Endothelial cell of umbilical vein (primary cell): ENCODE results near the gene NKD2. TPM values are rescaled to one million over a fixed set of nuclear protein-coding genes. Genes with fewer than 3 reads are reported as not detected.

ENCODE experiments used
- BruUV-seq: library from RNA; stranded (reverse); fragments of 400-500 nt; replicated peaks from 2 replicates; lab custom pipeline; 2021; lab: Mats Ljungman, UMichigan
- CTCF ChIA-PET: fragments of 300-600, 350-600 bp; sonication (Branson Sonifier 250); formaldehyde crosslinking; loops from one replicate; lab custom pipeline; 2021; ENCODE audit warnings: antibody characterized with exemption, inconsistent platforms; lab: Charles Lee
- POLR2A ChIA-PET: fragments of 300-600, 350-600 bp; sonication (Branson Sonifier 250); formaldehyde crosslinking; loops from one replicate; lab custom pipeline; 2021; ENCODE audit warnings: antibody characterized with exemption, inconsistent platforms; lab: Charles Lee
- DNase-seq: peaks from one replicate; pipeline ENCODE4 v3.0.0-alpha.2; 2011; ENCODE audit warnings: low read depth, low spot score
- FAIRE-seq: peaks from 2 replicates; lab custom pipeline; 2011; peaks lifted over from hg19 to GRCh38; lab: Jason Lieb, UNC
- H2AFZ ChIP-seq: 2 replicates; pipeline ENCODE4 v1.6.0; 2012; ENCODE audit warnings: low read depth, low read length, control low read depth, inconsistent platforms
- H3K27ac ChIP-seq: 2 replicates; pipeline ENCODE4 v1.5.1; 2011; ENCODE audit warnings: low read depth, mild to moderate bottlenecking, control low read depth, low read length, moderate library complexity; ENCODE audit not compliant: insufficient read depth
- H3K27me3 ChIP-seq, 2 experiments: 2 replicates each; pipeline versions ENCODE4 v1.6.0 to v1.6.1; 2011; ENCODE audit warnings: low read length in 2 of 2, mixed read lengths in 1 of 2; ENCODE audit not compliant: control insufficient read depth in 2 of 2, insufficient read depth in 2 of 2
- H3K36me3 ChIP-seq, 2 experiments: 2 replicates in 1 of 2; 3 replicates in 1 of 2; pipeline ENCODE4 v1.5.1; 2011; ENCODE audit warnings: low read length in 2 of 2, mild to moderate bottlenecking in 1 of 2, moderate library complexity in 1 of 2; ENCODE audit not compliant: control insufficient read depth in 2 of 2, insufficient read depth in 2 of 2; ENCODE audit errors: extremely low read depth in 1 of 2
- H3K4me1 ChIP-seq: 3 replicates; pipeline ENCODE4 v1.5.1; 2011; ENCODE audit warnings: mild to moderate bottlenecking, low read length; ENCODE audit not compliant: control insufficient read depth, insufficient read depth; ENCODE audit errors: extremely low read depth
- H3K4me2 ChIP-seq: 2 replicates; pipeline ENCODE4 v1.6.1; 2011; ENCODE audit warnings: low read length, control low read depth, mixed read lengths; ENCODE audit not compliant: insufficient read depth
- H3K4me3 ChIP-seq, 3 experiments: fragments of 200-600 bp in 1 of 3; sonication (generic), shearing (Covaris generic) in 1 of 3; replicated peaks in 1 of 3; 2 replicates each; pipeline ENCODE4 v1.5.1; 2011 to 2016; ENCODE audit warnings: control low read depth in 3 of 3, low read length in 3 of 3, mild to moderate bottlenecking in 2 of 3, inconsistent platforms in 1 of 3, low read depth in 1 of 3, moderate library complexity in 1 of 3; ENCODE audit not compliant: insufficient read depth in 1 of 3
- H3K79me2 ChIP-seq: 2 replicates; pipeline ENCODE4 v1.6.0; 2012; ENCODE audit warnings: low read length, inconsistent platforms; ENCODE audit not compliant: control insufficient read depth, insufficient read depth
- H3K9ac ChIP-seq: replicated peaks from 2 replicates; pipeline ENCODE3; 2011; ENCODE audit warnings: low read length, control low read depth; ENCODE audit not compliant: insufficient read depth; ENCODE audit errors: extremely low read depth
- H3K9me1 ChIP-seq: replicated peaks from 3 replicates; pipeline ENCODE4 v1.6.0; 2011; ENCODE audit warnings: mild to moderate bottlenecking, low read length; ENCODE audit not compliant: control insufficient read depth, insufficient read depth; ENCODE audit errors: extremely low read depth
- H3K9me3 ChIP-seq: replicated peaks from 2 replicates; pipeline ENCODE4 v1.5.1; 2012; ENCODE audit warnings: low read length, inconsistent platforms; ENCODE audit not compliant: control insufficient read depth, insufficient read depth
- H4K20me1 ChIP-seq: replicated peaks from 2 replicates; pipeline ENCODE3; 2011; ENCODE audit warnings: mild to moderate bottlenecking, low read length; ENCODE audit not compliant: control insufficient read depth, insufficient read depth; ENCODE audit errors: extremely low read depth
- CTCF ChIP-seq, 2 donors: IDR thresholded peaks; 1 replicate in 1 of 2; 2 replicates in 1 of 2; pipeline ENCODE4 v1.5.1; 2011; ENCODE audit warnings: low read length in 2 of 2, mild to moderate bottlenecking in 2 of 2, moderate library complexity in 2 of 2, control low read depth in 1 of 2, inconsistent platforms in 1 of 2, low read depth in 1 of 2; ENCODE audit not compliant: insufficient read depth in 1 of 2; ENCODE audit errors: extremely low read depth in 1 of 2
- EZH2 ChIP-seq: IDR thresholded peaks from 2 replicates; pipeline ENCODE4 v1.6.1; 2012; ENCODE audit warnings: borderline replicate concordance, low read depth, mild to moderate bottlenecking, moderate library complexity, low read length, inconsistent platforms; ENCODE audit not compliant: severe bottlenecking
- FOS ChIP-seq: IDR thresholded peaks from 2 replicates; pipeline ENCODE4 v1.6.1; 2011; ENCODE audit warnings: mild to moderate bottlenecking, low read length, moderate library complexity, borderline replicate concordance; ENCODE audit not compliant: insufficient read depth
- GATA2 ChIP-seq: IDR thresholded peaks from 2 replicates; pipeline ENCODE4 v1.7.0; 2011; ENCODE audit warnings: low read depth, mild to moderate bottlenecking, moderate library complexity, mixed read lengths, low read length; ENCODE audit not compliant: insufficient read length, insufficient read depth
- JUN ChIP-seq: IDR thresholded peaks from 2 replicates; pipeline ENCODE4 v1.6.1; 2011; ENCODE audit warnings: borderline replicate concordance, low read depth; ENCODE audit not compliant: insufficient read length, insufficient read depth
- MYC ChIP-seq: IDR thresholded peaks from one replicate; pipeline ENCODE4 v1.6.1; 2011; ENCODE audit warnings: mild to moderate bottlenecking, low read depth, low read length
- POLR2A ChIP-seq: IDR thresholded peaks from 2 replicates; pipeline ENCODE4 v1.6.1; 2012; ENCODE audit warnings: low read depth, mild to moderate bottlenecking, control low read depth, low read length
- POLR2AphosphoS5 ChIP-seq: IDR thresholded peaks from 2 replicates; pipeline ENCODE4 v1.6.1; 2012; ENCODE audit warnings: low read depth, mild to moderate bottlenecking, control low read depth, low read length, moderate library complexity; ENCODE audit not compliant: insufficient read depth
- dilution Hi-C: fragments of 300-500 bp; cut with MboI; formaldehyde crosslinking; loops from one replicate; pipeline ENCODE4 v1.15.0; 2019; ENCODE audit warnings: low sequenced_read_pairs; ENCODE audit not compliant: extremely low pct_ligation_motif_present
- intact Hi-C: fragments of 100-400 bp; cut with micrococcal nuclease; formaldehyde crosslinking; loops from one replicate; pipeline ENCODE4 v1.10.0; 2022
- polyA plus RNA-seq, 4 experiments: library from polyadenylated mRNA; depleted of rRNA in 3 of 4; stranded (reverse) in 3 of 4; unstranded in 1 of 4; fragments of >200 nt; gene quantifications; 2 replicates each; pipeline versions ENCODE4 v1.2.1 to v1.2.3, GENCODE V29; 2011 to 2012; ENCODE audit warnings: missing spikeins in 1 of 4
- total RNA-seq: library from RNA; stranded (reverse); gene quantifications from 2 replicates; pipeline ENCODE4 v1.2.3, GENCODE V29; 2021
- TF ChIP-seq, protein P1 (sequence below): IDR thresholded peaks from 2 replicates; pipeline ENCODE4 v1.6.1; 2011; ENCODE audit not compliant: insufficient read depth, insufficient read length

The NKD2 gene
- total and polyA plus RNA-seq, 2 donors (not counting 3 experiments of a cell fraction or from before 2014, with no cell fraction given): 0.08 TPM; not detected in 1

DNA sequence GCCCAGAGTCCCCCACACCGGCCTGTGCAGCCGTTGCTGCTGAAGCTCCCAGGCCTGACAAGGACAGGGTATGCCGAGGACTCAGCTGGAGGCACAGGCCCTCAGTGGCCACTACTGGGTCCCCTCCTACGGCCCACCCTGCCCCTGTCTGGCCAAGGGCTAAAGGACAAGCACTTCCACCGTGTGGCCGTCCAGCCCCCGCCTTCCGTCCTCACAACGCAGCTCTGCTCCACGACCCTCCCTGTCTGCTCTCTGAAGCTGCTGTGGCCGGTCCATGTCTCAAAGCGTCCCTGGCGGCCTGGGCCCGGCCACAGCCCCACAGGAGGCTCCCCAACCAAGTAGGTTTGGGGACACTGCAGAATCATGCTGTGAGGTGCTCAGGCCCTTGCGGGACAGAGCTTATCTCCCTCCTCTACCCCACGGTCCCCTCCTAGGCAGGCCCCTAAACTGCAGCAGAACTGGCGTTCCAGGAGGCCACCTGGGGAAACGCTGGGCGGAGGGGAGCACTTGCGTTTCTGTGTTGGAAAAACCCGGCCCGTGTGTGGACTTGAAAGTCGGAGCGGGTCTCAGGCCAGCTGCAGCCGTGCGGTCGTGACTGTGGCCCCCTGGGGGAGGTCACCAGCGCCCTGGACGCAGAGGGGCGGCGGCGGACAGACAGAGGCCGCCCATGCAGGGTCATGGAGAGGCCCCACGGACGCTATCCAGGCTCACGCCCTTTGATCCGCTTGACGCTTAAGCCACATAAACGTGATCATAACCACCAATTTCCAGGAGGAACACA lies 45.6 kb downstream of the NKD2 start:
- BruUV-seq: no TSS peak
- POLR2A ChIA-PET: no interaction called here
- Histone ChIP-seq H3K4me2 (no peak overlapping the region), H3K9me3 (no peaks in the 10 kb centered on the region), H3K4me1 (no peaks in the 10 kb centered on the region), H3K36me3 (peaks cover 2 to 15% of the 10 kb centered on the region in 2 experiments), H3K9ac (no peak overlapping the region), H3K79me2 (no peaks in the 10 kb centered on the region), H3K27me3 (no peaks in the 10 kb centered on the region), H3K27ac (no peak overlapping the region), H3K4me3 (no peak overlapping the region), H2AFZ (no peak overlapping the region), H3K9me1 (no peaks in the 10 kb centered on the region), H4K20me1 (no peaks in the 10 kb centered on the region)
- FAIRE-seq: no peak
- intact Hi-C loops: no loop called here
- dilution Hi-C loops: no loop called here
- no peak for DNase-seq
- TF ChIP-seq EZH2 (no peak), POLR2A (no peak), CTCF (IDR thresholded peaks at IDR 0.05; ENCODE audit: extremely low read depth in 1 of 2, insufficient read depth in 1 of 2, low read depth in 1 of 2, low read length in 2 of 2) (no peak), GATA2 (no peak), MYC (no peak), POLR2AphosphoS5 (no peak), JUN (no peak), FOS (no peak)
- TF ChIP-seq, protein P1, sequence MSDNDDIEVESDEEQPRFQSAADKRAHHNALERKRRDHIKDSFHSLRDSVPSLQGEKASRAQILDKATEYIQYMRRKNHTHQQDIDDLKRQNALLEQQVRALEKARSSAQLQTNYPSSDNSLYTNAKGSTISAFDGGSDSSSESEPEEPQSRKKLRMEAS: no peak
- CTCF ChIA-PET: no interaction called here
